A549 (cell line): ENCODE data around the gene EDNRA.

Source experiments
- CTCF ChIP-seq: fragments of >200 bp; sonication (Bioruptor Twin); formaldehyde crosslinking; IDR thresholded peaks from 3 replicates; pipeline ENCODE4 v1.5.1; 2016
- JUN ChIP-seq, 2 experiments: fragments of >200 bp; sonication (Bioruptor Twin); formaldehyde crosslinking; IDR thresholded peaks; 2 replicates in 1 of 2; 3 replicates in 1 of 2; pipeline ENCODE4 v1.6.1; 2016 to 2017
- POLR2A ChIP-seq: IDR thresholded peaks from 2 replicates; pipeline ENCODE4 v1.6.1; 2012; ENCODE audit warnings: mild to moderate bottlenecking, low read length

GRCh38 chr4:147586032-147586431 is 105.1 kb downstream of the EDNRA start:
- no peak for TF ChIP-seq CTCF
- no peak for TF ChIP-seq JUN (IDR thresholded peaks at IDR 0.05)
- TF ChIP-seq POLR2A = no peak
